ENCODE results near the gene CHD5.
"Not testable (repeated sequence)": the region's sequence is repeated elsewhere in the genome, so short reads cannot be mapped to it uniquely, and the experiment has no call there.

CHD5 gene

GRCh38 chr1:6180268-6180706 is at the start of gene CHD5:
CHD5 (minus strand) TSS chr1:6180321; CDS start chr1:6180023, 298 bp downstream.
- TF ChIP-seq ZNF274 (IDR thresholded peaks at IDR 0.05; ENCODE audit: low read depth, low read length), result no peak
- no peak within 1 kb of the TSS for H3K4me3 ChIP-seq (ENCODE audit: low read length)

- no peak for TF ChIP-seq ZNF274 (IDR thresholded peaks at IDR 0.05; ENCODE audit: low read depth, low read length)
These were observed 45.5 kb upstream of the CHD5 start for GRCh38 chr1:6225651-6226050.

GRCh38 chr1:6224718-6225117 is 44.6 kb upstream of the CHD5 start:
- no peak for TF ChIP-seq ZNF274 (IDR thresholded peaks at IDR 0.05; ENCODE audit: low read depth, low read length)

More at GRCh38 chr1:6225651-6226050, 45.5 kb upstream of the CHD5 start:
- no peak overlapping the region for H3K4me3 ChIP-seq (ENCODE audit: low read length)

GRCh38 chr1:6223617-6224016 is 43.5 kb upstream of the CHD5 start:
- H3K4me3 ChIP-seq (ENCODE audit: low read length), result no peak overlapping the region
- no peak for TF ChIP-seq ZNF274 (IDR thresholded peaks at IDR 0.05; ENCODE audit: low read depth, low read length)

More at GRCh38 chr1:6224718-6225117, 44.6 kb upstream of the CHD5 start:
- H3K4me3 ChIP-seq (ENCODE audit: low read length), result no peak overlapping the region

- TF ChIP-seq ZNF274 (IDR thresholded peaks at IDR 0.05; ENCODE audit: low read depth, low read length), result no peak
These were observed 42.5 kb upstream of the CHD5 start for GRCh38 chr1:6222636-6223035.

GRCh38 chr1:6221210-6221784 is 41.2 kb upstream of the CHD5 start:
- no peak overlapping the region for H3K4me3 ChIP-seq (ENCODE audit: low read length)
- TF ChIP-seq ZNF274 (IDR thresholded peaks at IDR 0.05; ENCODE audit: low read depth, low read length), result no peak

More at GRCh38 chr1:6222636-6223035, 42.5 kb upstream of the CHD5 start:
- no peak overlapping the region for H3K4me3 ChIP-seq (ENCODE audit: low read length)

- H3K4me3 ChIP-seq (ENCODE audit: low read length), result no peak overlapping the region
- no peak for TF ChIP-seq ZNF274 (IDR thresholded peaks at IDR 0.05; ENCODE audit: low read depth, low read length)
These were observed 40.1 kb upstream of the CHD5 start for GRCh38 chr1:6220236-6220635.

GRCh38 chr1:6219641-6220040 is 39.5 kb upstream of the CHD5 start:
- H3K4me3 ChIP-seq (ENCODE audit: low read length), result not testable (repeated sequence)

GRCh38 chr1:6218375-6219164 is 38.4 kb upstream of the CHD5 start:
- TF ChIP-seq ZNF274 (IDR thresholded peaks at IDR 0.05; ENCODE audit: low read depth, low read length), result no peak
- H3K4me3 ChIP-seq (ENCODE audit: low read length), result no peak overlapping the region

- no peak overlapping the region for H3K4me3 ChIP-seq (ENCODE audit: low read length)
- TF ChIP-seq ZNF274 (IDR thresholded peaks at IDR 0.05; ENCODE audit: low read depth, low read length), result no peak
These were observed 32.3 kb upstream of the CHD5 start for GRCh38 chr1:6212193-6212959.

- TF ChIP-seq ZNF274 (IDR thresholded peaks at IDR 0.05; ENCODE audit: low read depth, low read length), result no peak
- H3K4me3 ChIP-seq (ENCODE audit: low read length), result no peak overlapping the region
These were observed 31.6 kb upstream of the CHD5 start for GRCh38 chr1:6211731-6212130.

GRCh38 chr1:6210591-6211355 is 30.7 kb upstream of the CHD5 start:
- H3K4me3 ChIP-seq (ENCODE audit: low read length), result no peak overlapping the region
- TF ChIP-seq ZNF274 (IDR thresholded peaks at IDR 0.05; ENCODE audit: low read depth, low read length), result no peak

- no peak overlapping the region for H3K4me3 ChIP-seq (ENCODE audit: low read length)
- TF ChIP-seq ZNF274 (IDR thresholded peaks at IDR 0.05; ENCODE audit: low read depth, low read length), result no peak
These were observed 29.8 kb upstream of the CHD5 start for GRCh38 chr1:6209661-6210580.
